Neural crest cell (in vitro differentiated cells): ENCODE measurements around the gene MLANA. TPM values are rescaled to one million over a fixed set of nuclear protein-coding genes. Genes with fewer than 3 reads are reported as not detected.

ENCODE experiments used
- DNase-seq: peaks from one replicate; pipeline ENCODE4 v3.0.0; 2021; ENCODE audit warnings: low read depth, mixed read lengths, low spot score
- H3K27ac Mint-ChIP-seq: one replicate; pipeline ENCODE4 v1.8.0; 2021; ENCODE audit warnings: mild to moderate bottlenecking, mixed read lengths; ENCODE audit not compliant: unreplicated experiment
- H3K27me3 Mint-ChIP-seq: 2 replicates; pipeline ENCODE4 v1.8.0; 2021; ENCODE audit warnings: low read depth, mild to moderate bottlenecking, mixed read lengths
- H3K36me3 Mint-ChIP-seq: 2 replicates; pipeline ENCODE4 v1.8.0; 2021; ENCODE audit warnings: low read depth, mild to moderate bottlenecking, mixed read lengths
- H3K4me1 Mint-ChIP-seq: 2 replicates; pipeline ENCODE4 v1.8.0; 2021; ENCODE audit warnings: mixed read lengths
- H3K4me3 Mint-ChIP-seq: one replicate; pipeline ENCODE4 v1.8.0; 2021; ENCODE audit warnings: mild to moderate bottlenecking, mixed read lengths
- H3K9me3 Mint-ChIP-seq: 2 replicates; pipeline ENCODE4 v1.8.0; 2021; ENCODE audit warnings: mixed read lengths
- CTCF ChIP-seq: fragments of 200-600 bp; sonication (generic); conservative IDR thresholded peaks from 2 replicates; pipeline ENCODE4 v1.5.0; 2021; ENCODE audit warnings: antibody characterized with exemption, mild to moderate bottlenecking
- total RNA-seq: library from RNA; stranded (reverse); gene quantifications from 2 replicates; pipeline ENCODE4 v1.2.1, GENCODE V29; 2021

Gene MLANA
- total RNA-seq, 1 donor from 2014 or later = not detected

DNA sequence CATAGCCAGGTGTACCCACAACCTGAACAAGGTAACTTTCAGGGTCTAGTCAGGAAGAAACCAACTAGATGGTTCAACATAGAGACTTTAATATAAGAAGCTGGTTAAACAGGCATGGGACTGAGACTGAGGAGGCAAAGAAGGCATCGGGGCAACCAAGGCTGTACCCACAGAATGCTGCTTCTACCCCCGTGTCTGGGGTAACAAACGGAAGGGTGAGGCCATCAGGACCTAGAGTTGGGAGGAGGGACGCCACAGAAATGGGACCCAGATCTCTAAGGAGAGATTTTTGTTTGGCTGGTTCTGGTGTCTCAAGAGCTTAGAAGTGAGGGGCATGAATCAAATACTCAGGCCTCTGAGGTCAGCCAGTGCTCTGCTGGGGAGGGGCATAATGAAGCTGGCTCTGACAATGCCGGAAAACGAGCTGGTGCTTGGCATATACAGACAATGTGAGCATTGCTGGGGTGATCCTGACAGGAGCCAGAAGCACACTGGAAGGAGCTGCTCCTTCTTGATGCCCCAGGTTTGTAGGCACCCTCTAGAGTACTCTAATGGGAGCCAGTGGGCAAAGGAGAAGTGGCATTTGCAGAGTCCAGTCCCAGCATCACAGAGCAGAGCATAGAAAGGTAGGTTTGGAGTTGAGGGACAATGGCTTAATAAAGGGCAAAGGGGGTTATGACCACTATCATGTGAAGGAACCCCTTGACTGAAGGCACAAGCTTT, 3.7 kb downstream of the MLANA start:
- no peaks in the 10 kb centered on the region for H3K27me3 Mint-ChIP-seq

GRCh38 chr9:5895782-5896181, 5.1 kb downstream of the MLANA start:
- Mint-ChIP-seq H3K27me3 (no peaks in the 10 kb centered on the region), H3K4me3 (no peak overlapping the region), H3K9me3 (no peaks in the 10 kb centered on the region), H3K4me1 (no peaks in the 10 kb centered on the region), H3K27ac (no peak overlapping the region), H3K36me3 (peaks cover 4% of the 10 kb centered on the region)
- DNase-seq = no peak
- no peak for TF ChIP-seq CTCF

More for the DNA sequence above, 3.7 kb downstream of the MLANA start:
- Mint-ChIP-seq H3K9me3 (no peaks in the 10 kb centered on the region), H3K4me1 (no peaks in the 10 kb centered on the region), H3K27ac (no peak overlapping the region), H3K4me3 (no peak overlapping the region), H3K36me3 (peaks cover 4% of the 10 kb centered on the region)
- DNase-seq = no peak
- no peak for TF ChIP-seq CTCF

GRCh38 chr9:5896863-5897262, 6.2 kb downstream of the MLANA start:
- no peaks in the 10 kb centered on the region for H3K4me1 Mint-ChIP-seq
- no peak for DNase-seq

GRCh38 chr9:5897851-5898250, 7.2 kb downstream of the MLANA start:
- no peak overlapping the region for H3K27ac Mint-ChIP-seq
- no peak for TF ChIP-seq CTCF
- no peak overlapping the region for H3K4me3 Mint-ChIP-seq
- H3K4me1 Mint-ChIP-seq = no peaks in the 10 kb centered on the region
- DNase-seq = no peak
- no peaks in the 10 kb centered on the region for H3K27me3 Mint-ChIP-seq
- peaks cover 4% of the 10 kb centered on the region for H3K36me3 Mint-ChIP-seq
- no peaks in the 10 kb centered on the region for H3K9me3 Mint-ChIP-seq

More at GRCh38 chr9:5896863-5897262, 6.2 kb downstream of the MLANA start:
- no peak for TF ChIP-seq CTCF
- peaks cover 4% of the 10 kb centered on the region for H3K36me3 Mint-ChIP-seq
- no peaks in the 10 kb centered on the region for H3K27me3 Mint-ChIP-seq
- H3K27ac Mint-ChIP-seq = no peak overlapping the region
- no peak overlapping the region for H3K4me3 Mint-ChIP-seq
- no peaks in the 10 kb centered on the region for H3K9me3 Mint-ChIP-seq

DNA sequence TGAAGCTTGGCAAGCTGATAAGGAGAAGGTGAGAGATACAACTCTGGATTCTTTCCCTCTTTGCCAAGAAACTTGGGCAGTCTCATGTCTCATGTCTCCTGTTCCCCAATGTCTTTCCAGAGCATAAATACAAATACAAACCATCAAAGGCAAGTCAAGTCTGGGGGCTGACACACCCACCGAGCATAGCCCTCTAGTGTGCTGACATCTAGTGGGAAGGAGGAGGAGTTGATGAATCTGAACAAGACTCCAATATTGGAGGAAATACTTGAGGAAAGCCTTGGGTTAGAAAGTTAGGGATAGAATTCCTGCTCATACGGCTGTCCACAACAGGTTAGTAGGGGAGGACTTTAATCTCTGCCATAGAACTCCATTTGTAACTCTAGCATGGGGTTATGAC, 8.6 kb downstream of the MLANA start:
- H3K36me3 Mint-ChIP-seq = no peaks in the 10 kb centered on the region
- H3K4me1 Mint-ChIP-seq = no peaks in the 10 kb centered on the region
- H3K27ac Mint-ChIP-seq = no peak overlapping the region
- no peak for TF ChIP-seq CTCF
- no peak overlapping the region for H3K4me3 Mint-ChIP-seq
- no peak for DNase-seq
- H3K27me3 Mint-ChIP-seq = no peaks in the 10 kb centered on the region
- no peaks in the 10 kb centered on the region for H3K9me3 Mint-ChIP-seq
